Measurements from ENCODE around the gene CDIP1. TPM values are rescaled to one million over a fixed set of nuclear protein-coding genes. Genes with fewer than 3 reads are reported as not detected.

CDIP1 gene
- polyA plus RNA-seq, 1 experiment: 15.2 TPM

- ChIA-PET CTCF (no interaction called here), POLR2A (no interaction called here)
- peak; percentile 52 for DNase-seq (ENCODE audit: low read depth)
- Histone ChIP-seq H3K27me3 (ENCODE audit: control insufficient read depth, insufficient read depth, low read length) (no peaks in the 10 kb centered on the region), H3K36me3 (ENCODE audit: control insufficient read depth, insufficient read depth, low read length) (no peaks in the 10 kb centered on the region), H3K4me3 (ENCODE audit: low read depth, low read length) (peak within 1 kb of the TSS; percentile 88)
- no peak for TF ChIP-seq CTCF (IDR thresholded peaks at IDR 0.05; ENCODE audit: insufficient read depth, low read depth, low read length)
These were observed 64.2 kb downstream of the CDIP1 start, which contains the start of gene NMRAL1 for GRCh38 chr16:4474192-4474961. Gene NMRAL1, minus strand, starts transcription at chr16:4474625. Its CDS starts 493 bp downstream, at chr16:4474132.

GRCh38 chr16:4472880-4473279 lies 65.7 kb downstream of the CDIP1 start:
- no peaks in the 10 kb centered on the region for H3K27me3 ChIP-seq (ENCODE audit: control insufficient read depth, insufficient read depth, low read length)
- TF ChIP-seq CTCF (IDR thresholded peaks at IDR 0.05; ENCODE audit: insufficient read depth, low read depth, low read length): no peak
- CTCF ChIA-PET: interaction anchor here (0.6 to 1.7 kb wide), 2 partner anchors 22 to 29 kb away, joined by 3 to 4 read pairs; no protein-coding TSS in a partner anchor
- H3K36me3 ChIP-seq (ENCODE audit: control insufficient read depth, insufficient read depth, low read length): peaks cover 5% of the 10 kb centered on the region
- no peak overlapping the region for H3K4me3 ChIP-seq (ENCODE audit: low read depth, low read length)
- no peak for DNase-seq (ENCODE audit: low read depth)
- POLR2A ChIA-PET: no interaction called here

GRCh38 chr16:4471869-4472268 lies 66.7 kb downstream of the CDIP1 start:
- peaks cover 8% of the 10 kb centered on the region for H3K36me3 ChIP-seq (ENCODE audit: control insufficient read depth, insufficient read depth, low read length)
- DNase-seq (ENCODE audit: low read depth): no peak
- no peak overlapping the region for H3K4me3 ChIP-seq (ENCODE audit: low read depth, low read length)
- ChIA-PET POLR2A (no interaction called here), CTCF (interaction anchor here (1.7 kb wide), 1 partner anchor 21 kb away, joined by 4 read pairs; no protein-coding TSS in a partner anchor)
- no peaks in the 10 kb centered on the region for H3K27me3 ChIP-seq (ENCODE audit: control insufficient read depth, insufficient read depth, low read length)
- TF ChIP-seq CTCF (IDR thresholded peaks at IDR 0.05; ENCODE audit: insufficient read depth, low read depth, low read length): no peak

GRCh38 chr16:4468972-4469371 lies 69.6 kb downstream of the CDIP1 start:
- Histone ChIP-seq H3K36me3 (ENCODE audit: control insufficient read depth, insufficient read depth, low read length) (peaks cover 13% of the 10 kb centered on the region), H3K4me3 (ENCODE audit: low read depth, low read length) (no peak overlapping the region), H3K27me3 (ENCODE audit: control insufficient read depth, insufficient read depth, low read length) (no peaks in the 10 kb centered on the region)
- POLR2A ChIA-PET: interaction anchor here (0.6 kb wide), 1 partner anchor 37 kb away, joined by 4 read pairs; no protein-coding TSS in a partner anchor
- CTCF ChIA-PET: interaction anchor here (0.6 to 1.2 kb wide), 2 partner anchors 9 to 42 kb away, joined by 3 read pairs; no protein-coding TSS in a partner anchor
- TF ChIP-seq CTCF (IDR thresholded peaks at IDR 0.05; ENCODE audit: insufficient read depth, low read depth, low read length): no peak
- DNase-seq (ENCODE audit: low read depth): no peak

GRCh38 chr16:4467916-4468315 lies 70.7 kb downstream of the CDIP1 start:
- Histone ChIP-seq H3K27me3 (ENCODE audit: control insufficient read depth, insufficient read depth, low read length) (no peaks in the 10 kb centered on the region), H3K4me3 (ENCODE audit: low read depth, low read length) (no peak overlapping the region), H3K36me3 (ENCODE audit: control insufficient read depth, insufficient read depth, low read length) (peaks cover 19% of the 10 kb centered on the region)
- DNase-seq (ENCODE audit: low read depth): no peak
- ChIA-PET CTCF (interaction anchor here (1.2 kb wide), 1 partner anchor 37 kb away, joined by 3 read pairs; no protein-coding TSS in a partner anchor), POLR2A (no interaction called here)
- no peak for TF ChIP-seq CTCF (IDR thresholded peaks at IDR 0.05; ENCODE audit: insufficient read depth, low read depth, low read length)
